K562 (cell line): ENCODE results near the gene NXN. TPM values are rescaled to one million over a fixed set of nuclear protein-coding genes. Genes with fewer than 3 reads are reported as not detected.

Experiments
- ARHGAP35 ChIP-seq: fragments of 450-650 bp; IDR thresholded peaks from 2 replicates; pipeline ENCODE4 v1.6.1; 2018; ENCODE audit not compliant: partially characterized antibody
- DDX20 ChIP-seq: fragments of 450-650 bp; IDR thresholded peaks from 2 replicates; pipeline ENCODE4 v1.6.1; 2016; ENCODE audit warnings: missing genetic modification characterization, low read depth, mild to moderate bottlenecking, missing compliant biosample characterization, moderate library complexity
- FIP1L1 ChIP-seq: fragments of 200-400 bp; formaldehyde crosslinking; IDR thresholded peaks from 2 replicates; pipeline ENCODE4 v1.6.1; 2018; ENCODE audit warnings: mild to moderate bottlenecking, low read depth, low read length; ENCODE audit not compliant: poor library complexity, severe bottlenecking
- FOSL1 ChIP-seq: fragments of 200-800 bp; sonication (Bioruptor generic); conservative IDR thresholded peaks from 2 replicates; pipeline ENCODE4 v1.6.1; 2016; ENCODE audit warnings: missing genetic modification characterization, missing compliant biosample characterization
- KLF16 ChIP-seq: IDR thresholded peaks from 2 replicates; pipeline ENCODE4 v1.6.1; 2016; ENCODE audit warnings: antibody characterized with exemption
- PCBP2 ChIP-seq: fragments of 200-400 bp; formaldehyde crosslinking; IDR thresholded peaks from 2 replicates; pipeline ENCODE4 v1.6.1; 2018; ENCODE audit warnings: low read length, low read depth, mild to moderate bottlenecking, moderate library complexity; ENCODE audit not compliant: poor library complexity, severe bottlenecking
- SAP30 ChIP-seq: fragments of 200-600 bp; sonication (generic); IDR thresholded peaks from 2 replicates; pipeline ENCODE4 v1.6.1; 2012; ENCODE audit warnings: borderline replicate concordance, low read depth, mild to moderate bottlenecking, moderate library complexity, low read length, control low read depth, inconsistent platforms; ENCODE audit not compliant: insufficient read depth, poor library complexity, severe bottlenecking
- SIN3B ChIP-seq: fragments of 450-650 bp; IDR thresholded peaks from 2 replicates; pipeline ENCODE4 v1.6.1; 2017; ENCODE audit warnings: low read depth, mild to moderate bottlenecking, moderate library complexity
- TBP ChIP-seq: optimal IDR thresholded peaks from 2 replicates; pipeline ENCODE3; 2011; ENCODE audit warnings: low read depth, low read length, improper control_type of control experiment
- TRIM28 ChIP-seq: fragments of 450-650 bp; IDR thresholded peaks from 2 replicates; pipeline ENCODE4 v1.6.1; 2017
- ZNF175 ChIP-seq: fragments of 200-800 bp; sonication (Bioruptor generic); IDR thresholded peaks from 2 replicates; pipeline ENCODE4 v1.6.1; 2016; ENCODE audit warnings: low read depth, mild to moderate bottlenecking, missing genetic modification characterization, missing compliant biosample characterization
- polyA plus RNA-seq, 8 experiments: library from polyadenylated mRNA; depleted of rRNA in 4 of 8; stranded (reverse) in 5 of 8; unstranded in 3 of 8; fragments of >200 nt; fragmentation: Nextera tagmentation in 2 of 8; fragmentation: Illumina TruSeq in 1 of 8; extraction: Ambion mirVana in 2 of 8; extraction: Trizol in 1 of 8; gene quantifications; 2 replicates each; pipeline versions ENCODE4 v1.2.1 to v1.2.3, GENCODE V29; 2011 to 2014; ENCODE audit warnings: inconsistent platforms in 1 of 8, missing spikeins in 1 of 8
- total RNA-seq, 7 experiments: library from RNA; depleted of rRNA in 6 of 7; stranded (reverse); fragments of >200 nt in 6 of 7; fragmentation: Illumina TruSeq in 2 of 7; extraction: Trizol in 2 of 7; gene quantifications; 2 replicates each; pipeline versions ENCODE4 v1.2.1 to v1.2.3, GENCODE V29; 2011 to 2021; ENCODE audit warnings: low replicate concordance in 1 of 7
- TF ChIP-seq, protein P1 (sequence below), 2 experiments: fragments of 250-450 bp in 1 of 2; fragments of 450-650 bp in 1 of 2; sonication (Bioruptor Pico) in 1 of 2; IDR thresholded peaks; 2 replicates each; pipeline versions ENCODE4 v1.6.1 to v1.8.0; 2016 to 2021; ENCODE audit warnings: mild to moderate bottlenecking in 2 of 2, moderate library complexity in 2 of 2, missing compliant biosample characterization in 1 of 2, missing genetic modification characterization in 1 of 2
- TF ChIP-seq, protein P2 (sequence below): fragments of 450-650 bp; IDR thresholded peaks from 2 replicates; pipeline ENCODE4 v1.6.1; 2018; ENCODE audit not compliant: partially characterized antibody
- TF ChIP-seq, protein P3 (sequence below): fragments of 450-650 bp; IDR thresholded peaks from 2 replicates; pipeline ENCODE4 v1.6.1; 2014; ENCODE audit warnings: low read depth, mild to moderate bottlenecking, moderate library complexity, borderline replicate concordance
- TF ChIP-seq, protein P4 (sequence below): fragments of 450-650 bp; formaldehyde crosslinking; IDR thresholded peaks from 2 replicates; pipeline ENCODE4 v1.4.0; 2020; ENCODE audit warnings: mild to moderate bottlenecking, moderate library complexity
- TF ChIP-seq, protein P5 (sequence below): sonication (generic); formaldehyde crosslinking; IDR thresholded peaks from 2 replicates; pipeline ENCODE4 v1.8.0; 2022; ENCODE audit warnings: missing genetic modification reagents, mild to moderate bottlenecking, moderate library complexity, borderline replicate concordance

The NXN gene
- total and polyA plus RNA-seq, 9 of the 15 experiments (the other 6 are each of a cell fraction or from before 2014, with no cell fraction given), result 0.08 to 0.39 (median 0.29) TPM; not detected in 5

DNA sequence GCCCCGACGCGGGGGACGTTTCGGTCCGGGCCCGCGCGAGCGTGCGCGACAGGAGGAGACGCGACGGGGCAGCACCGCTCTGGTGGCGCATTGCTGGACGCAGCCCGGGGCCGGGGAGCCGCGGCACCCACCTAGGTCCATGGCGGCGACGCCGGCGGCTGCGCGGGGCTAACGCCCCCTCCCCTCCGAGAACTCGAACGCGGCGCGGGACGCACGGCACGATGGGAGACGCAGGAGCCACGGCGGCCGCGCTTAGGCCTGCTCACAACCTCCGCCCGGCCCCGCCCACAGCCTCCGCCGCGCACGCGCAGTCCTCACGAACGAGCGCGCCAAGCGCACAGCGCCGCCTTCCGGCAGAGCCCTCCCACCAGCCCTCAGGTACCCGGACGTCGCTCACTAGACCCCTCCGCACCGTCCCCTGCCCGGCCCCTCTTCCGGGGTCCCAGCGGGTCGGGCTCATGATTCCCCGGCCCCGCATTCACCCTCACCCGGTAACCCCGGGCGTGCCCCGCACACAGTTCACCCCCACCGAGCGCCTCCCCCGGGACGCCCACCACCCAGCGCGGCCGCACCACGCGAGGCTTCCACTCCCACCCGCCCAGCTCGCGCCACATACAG is 227.5 kb downstream of the NXN start, which contains the start of gene GEMIN4 (continued):
- TF ChIP-seq, protein P1, sequence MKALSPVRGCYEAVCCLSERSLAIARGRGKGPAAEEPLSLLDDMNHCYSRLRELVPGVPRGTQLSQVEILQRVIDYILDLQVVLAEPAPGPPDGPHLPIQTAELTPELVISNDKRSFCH (CRISPR knock-in tag; IDR thresholded peaks at IDR 0.05), result no peak
- TF ChIP-seq, protein P1 (tag; IDR thresholded peaks at IDR 0.05), result no peak
- TF ChIP-seq, protein P2, sequence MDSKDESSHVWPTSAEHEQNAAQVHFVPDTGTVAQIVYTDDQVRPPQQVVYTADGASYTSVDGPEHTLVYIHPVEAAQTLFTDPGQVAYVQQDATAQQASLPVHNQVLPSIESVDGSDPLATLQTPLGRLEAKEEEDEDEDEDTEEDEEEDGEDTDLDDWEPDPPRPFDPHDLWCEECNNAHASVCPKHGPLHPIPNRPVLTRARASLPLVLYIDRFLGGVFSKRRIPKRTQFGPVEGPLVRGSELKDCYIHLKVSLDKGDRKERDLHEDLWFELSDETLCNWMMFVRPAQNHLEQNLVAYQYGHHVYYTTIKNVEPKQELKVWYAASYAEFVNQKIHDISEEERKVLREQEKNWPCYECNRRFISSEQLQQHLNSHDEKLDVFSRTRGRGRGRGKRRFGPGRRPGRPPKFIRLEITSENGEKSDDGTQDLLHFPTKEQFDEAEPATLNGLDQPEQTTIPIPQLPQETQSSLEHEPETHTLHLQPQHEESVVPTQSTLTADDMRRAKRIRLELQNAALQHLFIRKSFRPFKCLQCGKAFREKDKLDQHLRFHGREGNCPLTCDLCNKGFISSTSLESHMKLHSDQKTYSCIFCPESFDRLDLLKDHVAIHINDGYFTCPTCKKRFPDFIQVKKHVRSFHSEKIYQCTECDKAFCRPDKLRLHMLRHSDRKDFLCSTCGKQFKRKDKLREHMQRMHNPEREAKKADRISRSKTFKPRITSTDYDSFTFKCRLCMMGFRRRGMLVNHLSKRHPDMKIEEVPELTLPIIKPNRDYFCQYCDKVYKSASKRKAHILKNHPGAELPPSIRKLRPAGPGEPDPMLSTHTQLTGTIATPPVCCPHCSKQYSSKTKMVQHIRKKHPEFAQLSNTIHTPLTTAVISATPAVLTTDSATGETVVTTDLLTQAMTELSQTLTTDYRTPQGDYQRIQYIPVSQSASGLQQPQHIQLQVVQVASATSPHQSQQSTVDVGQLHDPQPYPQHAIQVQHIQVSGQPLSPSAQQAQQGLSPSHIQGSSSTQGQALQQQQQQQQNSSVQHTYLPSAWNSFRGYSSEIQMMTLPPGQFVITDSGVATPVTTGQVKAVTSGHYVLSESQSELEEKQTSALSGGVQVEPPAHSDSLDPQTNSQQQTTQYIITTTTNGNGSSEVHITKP, result no peak
- TF ChIP-seq SAP30 (no peak), TBP (peak; percentile 57), FIP1L1 (peak; percentile 33), ARHGAP35 (no peak), KLF16 (no peak), TRIM28 (no peak), SIN3B (no peak; the same call in 1 of the 2 replicates), FOSL1 (no peak), ZNF175 (CRISPR knock-in tag) (no peak), DDX20 (tag) (no peak), PCBP2 (no peak)
- TF ChIP-seq, protein P3, sequence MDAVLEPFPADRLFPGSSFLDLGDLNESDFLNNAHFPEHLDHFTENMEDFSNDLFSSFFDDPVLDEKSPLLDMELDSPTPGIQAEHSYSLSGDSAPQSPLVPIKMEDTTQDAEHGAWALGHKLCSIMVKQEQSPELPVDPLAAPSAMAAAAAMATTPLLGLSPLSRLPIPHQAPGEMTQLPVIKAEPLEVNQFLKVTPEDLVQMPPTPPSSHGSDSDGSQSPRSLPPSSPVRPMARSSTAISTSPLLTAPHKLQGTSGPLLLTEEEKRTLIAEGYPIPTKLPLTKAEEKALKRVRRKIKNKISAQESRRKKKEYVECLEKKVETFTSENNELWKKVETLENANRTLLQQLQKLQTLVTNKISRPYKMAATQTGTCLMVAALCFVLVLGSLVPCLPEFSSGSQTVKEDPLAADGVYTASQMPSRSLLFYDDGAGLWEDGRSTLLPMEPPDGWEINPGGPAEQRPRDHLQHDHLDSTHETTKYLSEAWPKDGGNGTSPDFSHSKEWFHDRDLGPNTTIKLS, result no peak
- TF ChIP-seq, protein P4, sequence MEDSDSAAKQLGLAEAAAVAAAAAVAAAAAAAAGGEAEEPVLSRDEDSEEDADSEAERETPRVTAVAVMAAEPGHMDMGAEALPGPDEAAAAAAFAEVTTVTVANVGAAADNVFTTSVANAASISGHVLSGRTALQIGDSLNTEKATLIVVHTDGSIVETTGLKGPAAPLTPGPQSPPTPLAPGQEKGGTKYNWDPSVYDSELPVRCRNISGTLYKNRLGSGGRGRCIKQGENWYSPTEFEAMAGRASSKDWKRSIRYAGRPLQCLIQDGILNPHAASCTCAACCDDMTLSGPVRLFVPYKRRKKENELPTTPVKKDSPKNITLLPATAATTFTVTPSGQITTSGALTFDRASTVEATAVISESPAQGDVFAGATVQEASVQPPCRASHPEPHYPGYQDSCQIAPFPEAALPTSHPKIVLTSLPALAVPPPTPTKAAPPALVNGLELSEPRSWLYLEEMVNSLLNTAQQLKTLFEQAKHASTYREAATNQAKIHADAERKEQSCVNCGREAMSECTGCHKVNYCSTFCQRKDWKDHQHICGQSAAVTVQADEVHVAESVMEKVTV, result no peak
- TF ChIP-seq, protein P5, sequence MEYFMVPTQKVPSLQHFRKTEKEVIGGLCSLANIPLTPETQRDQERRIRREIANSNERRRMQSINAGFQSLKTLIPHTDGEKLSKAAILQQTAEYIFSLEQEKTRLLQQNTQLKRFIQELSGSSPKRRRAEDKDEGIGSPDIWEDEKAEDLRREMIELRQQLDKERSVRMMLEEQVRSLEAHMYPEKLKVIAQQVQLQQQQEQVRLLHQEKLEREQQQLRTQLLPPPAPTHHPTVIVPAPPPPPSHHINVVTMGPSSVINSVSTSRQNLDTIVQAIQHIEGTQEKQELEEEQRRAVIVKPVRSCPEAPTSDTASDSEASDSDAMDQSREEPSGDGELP, result peak; percentile 52; the same call in 1 of the 2 replicates
